Activated CD4-positive, CD25-positive, alpha-beta regulatory T cell treated with anti-CD3 and anti-CD28 coated beads, Interleukin-2, amount 50 U/mL, for 24 hours (primary cell): Measurements from ENCODE around the gene PPP2R2B.

ENCODE experiments used
- ATAC-seq, 2 donors: fragments of 150-1000 bp; cut with Tn5 transposase; one replicate each; pipeline ENCODE4 v1.10.0; 2021; ENCODE audit warnings: mild to moderate bottlenecking in 1 of 2, moderate library complexity in 1 of 2

PPP2R2B gene

DNA sequence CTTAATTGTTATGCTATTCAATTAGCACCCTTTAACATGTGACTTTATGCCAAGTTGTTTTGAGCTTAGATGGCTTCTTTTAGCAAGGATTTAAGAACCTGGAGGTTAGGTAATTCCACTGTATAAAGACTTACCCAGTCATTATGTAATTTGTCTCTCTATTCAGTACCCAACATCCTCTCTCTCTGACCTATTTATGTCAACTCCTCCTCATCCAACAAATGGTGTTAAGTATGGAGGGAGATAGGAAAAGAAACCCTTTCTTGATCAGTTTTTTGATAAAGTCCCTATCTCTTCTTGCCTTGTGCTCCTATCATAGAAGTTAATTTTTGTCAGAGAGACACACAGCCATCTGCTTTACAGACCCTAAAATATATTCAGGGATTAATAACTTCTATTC is 181.3 kb downstream of the PPP2R2B start:
- ATAC-seq: no peak

- no peak for ATAC-seq
These were observed 182.9 kb downstream of the PPP2R2B start for GRCh38 chr5:146695646-146696045.

- ATAC-seq: no peak
These were observed 187.6 kb downstream of the PPP2R2B start for GRCh38 chr5:146690880-146691355.

- ATAC-seq: no peak
These were observed 190.9 kb downstream of the PPP2R2B start for GRCh38 chr5:146687630-146688029.

DNA sequence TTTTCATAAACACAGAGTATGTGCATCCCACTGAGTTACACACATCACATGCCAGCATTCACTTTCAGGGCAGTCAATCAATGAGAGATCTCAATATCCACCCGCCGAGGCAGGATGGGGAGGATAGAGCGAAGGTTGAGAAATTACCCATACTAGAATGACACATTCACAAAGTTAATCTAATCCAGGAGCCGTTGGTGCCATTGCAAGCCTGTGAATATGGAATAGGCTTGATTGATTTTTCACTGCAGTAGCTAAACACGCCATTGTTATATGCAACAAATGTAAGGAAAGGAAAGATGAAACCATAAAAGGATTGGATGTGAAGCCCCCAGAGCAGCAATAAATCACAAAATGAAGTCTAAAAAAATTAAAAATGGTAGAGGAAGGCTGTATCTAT is 194.7 kb downstream of the PPP2R2B start:
- no peak for ATAC-seq

- no peak for ATAC-seq
These were observed 195.5 kb downstream of the PPP2R2B start for GRCh38 chr5:146682899-146683532.

DNA sequence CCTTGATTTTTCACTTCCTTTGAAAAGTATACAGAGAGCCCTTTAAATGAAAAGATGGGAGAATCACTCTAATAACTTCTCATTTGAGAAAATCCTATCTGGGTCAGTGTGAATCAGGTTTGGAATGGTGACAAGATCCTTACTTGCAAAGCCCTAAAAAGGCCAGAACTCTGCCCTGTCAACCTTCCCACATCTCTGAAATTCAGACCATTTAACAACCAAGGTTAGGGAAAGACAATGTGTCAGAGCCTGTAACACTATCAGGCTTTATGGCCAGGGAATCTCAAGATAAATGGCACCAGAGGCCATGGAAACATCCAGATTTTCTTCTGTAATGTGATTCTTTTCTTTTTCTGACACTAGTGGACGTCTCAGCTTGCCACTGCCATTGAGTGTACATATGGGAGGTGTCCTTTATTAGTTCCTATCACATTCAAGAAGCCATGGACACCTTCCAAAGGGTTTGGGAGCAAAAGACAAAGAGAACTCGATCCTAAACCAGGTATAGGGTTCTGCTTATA is 196.9 kb downstream of the PPP2R2B start:
- ATAC-seq: no peak

DNA sequence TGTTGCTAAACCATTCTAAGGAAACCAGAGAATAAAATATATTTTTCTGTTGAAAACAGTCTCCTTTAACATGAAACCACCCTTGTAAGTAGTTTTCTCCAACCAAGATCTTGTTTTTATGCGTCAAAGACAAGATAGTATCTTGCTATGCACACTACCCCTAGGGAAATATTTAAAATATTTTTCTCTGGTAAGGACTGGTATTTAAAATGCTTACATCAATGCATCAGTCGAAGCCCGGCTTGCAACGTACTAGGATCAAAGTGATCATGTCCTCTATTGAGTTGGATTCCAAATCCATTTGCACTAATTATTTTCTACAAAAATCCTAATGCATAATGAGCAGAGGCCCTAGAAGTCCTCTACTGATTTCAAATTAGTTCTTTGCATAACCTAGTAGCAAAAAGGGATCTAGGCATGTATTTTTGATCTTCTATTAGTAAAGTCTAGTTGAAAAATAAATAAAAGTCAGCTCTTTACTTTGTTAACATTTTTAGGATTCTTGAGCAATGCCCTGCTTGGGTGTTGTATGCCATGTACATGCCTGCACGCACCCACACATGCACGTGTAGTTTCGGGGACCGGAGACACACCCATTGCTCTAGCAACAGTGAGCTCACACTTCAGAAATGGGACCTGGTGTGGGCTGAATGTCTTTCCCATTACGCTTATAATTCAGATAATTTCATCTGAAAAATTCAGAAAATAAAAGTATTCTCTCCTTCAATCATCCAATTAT is 197.5 kb downstream of the PPP2R2B start:
- ATAC-seq: no peak

- ATAC-seq: no peak
These were observed 202.9 kb downstream of the PPP2R2B start for GRCh38 chr5:146675636-146676035.

GRCh38 chr5:146672866-146673265 is 205.7 kb downstream of the PPP2R2B start:
- ATAC-seq: no peak

DNA sequence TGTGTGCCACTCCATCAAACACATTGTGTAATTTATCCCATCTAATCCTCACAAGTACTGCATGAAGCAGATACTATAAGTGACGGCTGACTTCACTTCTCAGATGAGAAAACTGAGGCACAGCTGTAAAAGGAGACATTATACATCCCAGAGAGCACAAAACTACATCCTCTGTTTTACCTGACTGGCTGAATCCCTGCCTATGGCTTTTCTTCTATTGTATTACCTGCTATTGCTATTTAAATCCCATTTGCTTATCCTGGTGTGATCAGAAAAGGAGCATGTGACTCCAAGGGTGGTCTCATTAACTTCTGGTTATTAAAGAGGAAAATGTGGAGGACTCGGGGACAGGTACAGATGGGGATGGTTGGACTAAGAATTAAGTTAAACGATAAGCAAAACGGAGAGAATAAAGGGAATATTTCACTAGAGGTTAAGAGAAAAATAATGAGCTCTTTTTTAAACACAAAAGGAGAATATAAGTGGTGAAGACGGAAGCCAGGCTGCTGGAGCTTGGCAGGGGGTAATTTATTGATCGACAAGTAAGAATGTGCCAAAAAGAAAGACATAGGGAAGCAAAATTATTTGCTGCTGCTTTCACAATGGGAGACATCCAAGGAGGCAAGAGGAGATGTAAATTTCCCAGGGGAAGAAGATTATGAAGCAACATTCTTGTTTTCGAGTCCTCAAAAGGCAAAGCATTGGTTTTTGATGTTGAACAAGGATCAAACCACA is 206.8 kb downstream of the PPP2R2B start:
- no peak for ATAC-seq

DNA sequence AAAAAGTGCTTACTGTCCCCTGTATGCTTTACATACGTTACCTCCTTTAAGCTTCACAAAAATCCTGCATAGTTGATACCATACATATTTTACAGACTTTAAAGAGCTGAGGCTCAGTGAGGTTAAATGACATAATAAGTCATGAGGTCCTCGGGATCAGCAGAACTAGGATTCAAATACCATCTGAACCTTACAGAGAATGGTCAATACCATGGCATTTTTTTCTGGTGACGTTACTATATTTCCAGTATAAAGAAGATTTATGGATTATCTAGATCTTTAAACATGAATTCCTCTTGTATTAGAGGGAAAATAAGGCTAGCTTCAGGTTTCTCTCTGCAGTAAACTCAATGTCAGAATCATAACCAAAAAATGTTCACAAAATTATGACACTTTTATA is 208.9 kb downstream of the PPP2R2B start:
- no peak for ATAC-seq

DNA sequence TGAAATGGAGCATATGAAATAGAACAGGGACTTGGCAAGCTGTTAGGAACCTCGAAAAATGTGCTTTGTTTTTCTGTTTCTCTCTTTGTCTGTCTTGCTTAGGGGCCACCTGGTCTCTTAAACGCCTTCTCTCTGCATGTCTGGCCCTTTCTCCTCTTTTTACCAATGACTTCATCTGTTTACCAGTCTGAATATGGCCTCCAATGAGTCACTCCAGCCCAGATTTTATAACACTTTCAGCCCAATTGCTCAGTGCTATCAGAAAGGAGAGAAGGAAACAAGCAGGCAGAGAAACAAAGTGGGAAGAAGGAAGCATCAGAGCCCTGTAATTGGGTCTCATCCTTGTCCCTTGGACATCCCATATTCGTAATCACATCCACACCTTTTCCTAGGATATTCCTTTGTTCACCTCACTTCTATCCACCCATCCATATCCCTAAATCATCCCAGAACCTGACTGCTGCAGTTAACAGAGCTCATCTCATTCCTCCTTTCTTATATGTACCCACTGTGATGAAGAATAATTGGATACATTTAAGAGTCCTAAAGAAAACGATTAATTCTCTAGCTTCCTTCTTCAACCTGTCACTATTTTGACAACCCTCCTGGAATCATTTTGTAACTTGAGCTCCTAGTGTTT is 210.8 kb downstream of the PPP2R2B start:
- no peak for ATAC-seq

DNA sequence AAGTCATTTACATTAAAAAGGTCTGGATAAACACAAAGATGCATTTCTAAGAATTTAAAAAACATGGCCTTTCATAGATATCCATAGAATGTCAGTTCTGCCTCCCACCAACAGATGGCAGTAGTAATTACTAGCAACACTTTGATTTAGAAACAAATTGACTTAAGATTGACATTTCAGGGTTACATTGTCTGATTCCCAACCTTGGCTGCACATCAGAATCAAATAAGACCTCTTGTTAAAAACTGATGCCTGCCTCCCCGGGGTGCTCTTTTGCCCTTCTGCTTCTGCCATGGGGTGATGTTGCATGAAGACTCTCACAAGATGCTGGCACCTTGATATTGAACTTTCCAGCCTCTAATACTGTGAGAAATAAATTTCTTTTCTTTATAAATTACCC is 216.3 kb downstream of the PPP2R2B start:
- ATAC-seq: no peak

- no peak for ATAC-seq
These were observed 218.1 kb downstream of the PPP2R2B start for GRCh38 chr5:146660376-146660960.

GRCh38 chr5:146659961-146660360 is 218.6 kb downstream of the PPP2R2B start:
- no peak for ATAC-seq

GRCh38 chr5:146656703-146657102 is 221.9 kb downstream of the PPP2R2B start:
- no peak for ATAC-seq

GRCh38 chr5:146653560-146653959 is 225.0 kb downstream of the PPP2R2B start:
- ATAC-seq: no peak

GRCh38 chr5:146652547-146652946 is 226.0 kb downstream of the PPP2R2B start:
- no peak for ATAC-seq

DNA sequence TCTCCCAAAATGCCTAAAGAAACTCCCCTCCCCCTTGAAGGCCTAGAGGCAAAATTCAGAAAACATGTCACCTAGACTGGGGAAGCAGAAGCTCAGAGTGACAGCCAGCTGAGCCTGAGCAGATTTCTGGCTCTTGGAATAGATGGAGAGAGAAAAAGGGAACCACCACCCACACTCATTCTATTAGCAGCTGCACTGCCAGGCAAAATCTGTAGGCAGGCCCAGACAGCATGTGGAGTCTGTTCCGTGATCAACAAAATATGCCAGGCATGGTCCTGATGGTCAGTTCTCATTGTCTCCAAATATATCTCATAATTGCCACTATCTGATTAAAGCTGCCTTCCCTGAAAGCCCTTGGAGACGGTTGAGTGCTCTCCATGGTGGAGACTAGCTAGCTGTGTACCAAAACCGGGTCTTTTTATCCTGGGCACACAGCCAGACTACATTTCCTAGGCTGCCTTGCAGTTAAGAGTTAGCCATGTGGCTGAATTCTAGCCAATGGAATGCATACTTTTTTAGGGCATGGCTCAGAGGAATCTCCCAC is 230.8 kb downstream of the PPP2R2B start:
- no peak for ATAC-seq

GRCh38 chr5:146646441-146646840 is 232.1 kb downstream of the PPP2R2B start:
- ATAC-seq: no peak

DNA sequence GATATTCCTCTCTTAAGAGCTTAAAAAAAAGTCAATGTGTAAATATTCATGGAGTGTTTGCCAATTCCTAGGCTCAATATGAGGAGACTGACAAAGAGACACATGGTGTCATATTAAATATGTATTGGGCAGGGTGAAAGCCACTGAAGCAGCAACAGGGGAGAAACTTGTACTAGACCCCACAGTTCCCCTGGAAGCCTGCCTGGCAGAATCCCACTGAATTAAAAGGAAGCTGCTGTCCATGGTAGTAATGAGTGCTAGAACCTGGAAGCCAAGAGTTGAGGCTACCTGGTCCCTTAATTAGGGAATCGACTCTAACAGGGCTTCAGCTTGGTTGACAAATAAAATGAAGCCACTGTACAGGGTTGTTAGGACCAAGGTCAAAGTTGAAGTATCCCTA is 233.2 kb downstream of the PPP2R2B start:
- no peak for ATAC-seq
